ENCODE results near the gene GNA15.

The GNA15 gene

DNA sequence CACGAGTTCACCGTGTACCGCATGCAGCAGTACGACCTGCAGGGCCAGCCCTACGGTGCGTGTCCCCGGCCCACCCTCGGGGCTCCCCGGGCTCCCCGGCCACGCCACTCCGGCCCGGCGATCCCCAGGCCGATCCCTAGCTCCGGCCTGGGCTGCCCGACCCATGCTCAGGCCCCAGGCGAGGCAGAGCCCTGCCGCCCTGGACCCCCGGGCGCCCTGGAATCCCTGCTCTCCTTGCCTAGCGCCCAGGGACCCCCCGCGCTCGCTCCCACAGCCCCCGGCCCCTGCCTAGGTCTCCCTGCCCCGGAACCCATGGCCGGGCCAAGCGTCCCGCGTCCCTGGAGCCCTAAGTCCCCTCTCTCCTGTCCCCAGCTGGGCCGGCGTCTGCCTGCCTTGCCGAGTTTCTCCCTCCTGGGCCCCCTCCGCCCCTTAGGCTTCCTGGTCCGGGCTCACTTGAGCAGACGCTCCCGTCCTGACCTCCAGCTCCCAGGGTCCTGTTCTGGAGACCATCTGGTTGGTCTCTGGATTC is 50.4 kb downstream of the GNA15 start:
- DNase-seq (ENCODE audit: low read depth): no peak
- H3K4me3 ChIP-seq (replicated peaks; ENCODE audit: low read depth, low read length): peak overlapping the region; percentile 75
- TF ChIP-seq, protein P1, sequence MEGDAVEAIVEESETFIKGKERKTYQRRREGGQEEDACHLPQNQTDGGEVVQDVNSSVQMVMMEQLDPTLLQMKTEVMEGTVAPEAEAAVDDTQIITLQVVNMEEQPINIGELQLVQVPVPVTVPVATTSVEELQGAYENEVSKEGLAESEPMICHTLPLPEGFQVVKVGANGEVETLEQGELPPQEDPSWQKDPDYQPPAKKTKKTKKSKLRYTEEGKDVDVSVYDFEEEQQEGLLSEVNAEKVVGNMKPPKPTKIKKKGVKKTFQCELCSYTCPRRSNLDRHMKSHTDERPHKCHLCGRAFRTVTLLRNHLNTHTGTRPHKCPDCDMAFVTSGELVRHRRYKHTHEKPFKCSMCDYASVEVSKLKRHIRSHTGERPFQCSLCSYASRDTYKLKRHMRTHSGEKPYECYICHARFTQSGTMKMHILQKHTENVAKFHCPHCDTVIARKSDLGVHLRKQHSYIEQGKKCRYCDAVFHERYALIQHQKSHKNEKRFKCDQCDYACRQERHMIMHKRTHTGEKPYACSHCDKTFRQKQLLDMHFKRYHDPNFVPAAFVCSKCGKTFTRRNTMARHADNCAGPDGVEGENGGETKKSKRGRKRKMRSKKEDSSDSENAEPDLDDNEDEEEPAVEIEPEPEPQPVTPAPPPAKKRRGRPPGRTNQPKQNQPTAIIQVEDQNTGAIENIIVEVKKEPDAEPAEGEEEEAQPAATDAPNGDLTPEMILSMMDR (IDR thresholded peaks at IDR 0.05; ENCODE audit: low read length, missing control alignments): no peak

DNA sequence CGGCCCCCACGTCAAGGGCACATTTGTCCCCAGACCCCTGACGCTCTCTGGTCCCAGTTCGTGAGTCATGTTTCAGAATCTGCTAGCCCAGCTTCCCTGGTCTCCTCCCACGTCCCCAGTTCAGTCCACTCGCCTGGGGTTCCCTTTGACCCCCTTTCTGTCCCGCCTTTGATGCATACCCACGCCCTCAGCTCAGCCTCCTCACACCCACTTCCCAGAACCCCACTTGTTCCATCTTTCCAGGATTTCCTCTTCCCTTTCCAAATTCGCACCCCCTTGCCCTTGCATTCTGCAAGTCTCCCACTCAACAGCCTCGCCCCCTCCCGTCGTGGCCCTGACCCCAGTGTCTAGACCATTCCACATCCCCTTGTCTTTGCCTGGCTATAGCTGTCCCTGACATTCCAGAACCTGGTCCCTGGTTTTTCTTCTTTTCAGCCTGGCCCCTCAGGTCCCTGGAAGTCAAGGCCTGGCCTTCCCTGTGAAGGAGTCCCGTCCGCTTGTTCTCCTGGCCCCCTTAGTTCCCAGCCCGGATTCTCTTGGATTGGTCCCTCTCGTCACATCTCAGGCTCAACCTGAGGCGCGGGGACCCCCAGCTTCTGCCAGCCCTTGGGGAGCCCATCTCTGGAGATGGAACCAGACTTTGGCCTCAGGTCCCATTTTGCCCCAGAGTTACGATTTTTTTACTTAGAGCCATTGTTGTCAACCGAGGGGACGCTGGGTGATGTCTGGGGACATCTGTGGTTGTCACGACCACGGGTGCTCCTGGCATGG is 51.2 kb downstream of the GNA15 start:
- TF ChIP-seq, protein P1 (IDR thresholded peaks at IDR 0.05; ENCODE audit: low read length, missing control alignments): no peak
- no peak for DNase-seq (ENCODE audit: low read depth)
- H3K4me3 ChIP-seq (replicated peaks; ENCODE audit: low read depth, low read length): peak overlapping the region; percentile 75

DNA sequence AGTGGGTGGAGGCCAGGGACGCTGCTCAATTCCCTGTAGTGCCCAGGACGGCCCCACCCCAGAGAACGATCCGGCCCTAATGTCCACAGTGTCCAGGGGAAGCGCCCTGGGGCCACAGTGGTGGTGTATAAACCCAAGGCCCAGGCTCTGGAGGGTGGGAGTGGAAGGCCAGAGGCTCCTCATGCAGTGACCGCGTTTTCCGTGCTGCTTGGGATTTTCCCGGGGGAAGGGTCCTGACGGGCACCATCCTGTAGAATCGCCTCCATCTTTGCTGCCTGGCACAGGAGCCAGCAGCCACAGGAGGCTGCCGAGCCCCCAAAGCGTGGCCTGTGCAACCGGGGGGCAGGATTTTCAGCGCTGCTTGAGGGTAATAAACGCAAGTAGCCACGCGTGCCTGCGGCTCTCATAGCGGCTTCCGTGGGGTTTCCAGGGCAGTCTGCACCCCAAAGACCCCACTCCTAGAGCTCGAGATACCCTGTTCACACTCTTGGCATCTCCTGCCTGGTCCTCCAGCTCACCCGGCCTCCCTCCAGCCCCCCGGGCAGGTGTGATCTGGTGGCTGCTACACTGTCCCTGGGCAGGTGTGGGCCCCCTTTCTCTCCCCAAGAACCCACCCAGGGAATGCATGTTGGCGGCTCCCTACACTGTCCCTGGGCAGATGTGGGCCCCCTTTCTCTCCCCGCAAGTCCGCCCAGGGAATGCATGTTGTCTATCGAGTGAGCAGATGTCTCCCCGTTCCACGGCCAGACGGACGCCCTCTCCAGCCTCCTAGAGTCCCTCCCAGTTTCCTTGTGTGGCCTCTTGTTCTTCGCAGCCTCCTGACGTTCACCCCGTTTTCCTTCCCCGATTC is 52.1 kb downstream of the GNA15 start:
- no peak overlapping the region for H3K4me3 ChIP-seq (replicated peaks; ENCODE audit: low read depth, low read length)
- TF ChIP-seq, protein P1 (IDR thresholded peaks at IDR 0.05; ENCODE audit: low read length, missing control alignments): no peak
- DNase-seq (ENCODE audit: low read depth): no peak

DNA sequence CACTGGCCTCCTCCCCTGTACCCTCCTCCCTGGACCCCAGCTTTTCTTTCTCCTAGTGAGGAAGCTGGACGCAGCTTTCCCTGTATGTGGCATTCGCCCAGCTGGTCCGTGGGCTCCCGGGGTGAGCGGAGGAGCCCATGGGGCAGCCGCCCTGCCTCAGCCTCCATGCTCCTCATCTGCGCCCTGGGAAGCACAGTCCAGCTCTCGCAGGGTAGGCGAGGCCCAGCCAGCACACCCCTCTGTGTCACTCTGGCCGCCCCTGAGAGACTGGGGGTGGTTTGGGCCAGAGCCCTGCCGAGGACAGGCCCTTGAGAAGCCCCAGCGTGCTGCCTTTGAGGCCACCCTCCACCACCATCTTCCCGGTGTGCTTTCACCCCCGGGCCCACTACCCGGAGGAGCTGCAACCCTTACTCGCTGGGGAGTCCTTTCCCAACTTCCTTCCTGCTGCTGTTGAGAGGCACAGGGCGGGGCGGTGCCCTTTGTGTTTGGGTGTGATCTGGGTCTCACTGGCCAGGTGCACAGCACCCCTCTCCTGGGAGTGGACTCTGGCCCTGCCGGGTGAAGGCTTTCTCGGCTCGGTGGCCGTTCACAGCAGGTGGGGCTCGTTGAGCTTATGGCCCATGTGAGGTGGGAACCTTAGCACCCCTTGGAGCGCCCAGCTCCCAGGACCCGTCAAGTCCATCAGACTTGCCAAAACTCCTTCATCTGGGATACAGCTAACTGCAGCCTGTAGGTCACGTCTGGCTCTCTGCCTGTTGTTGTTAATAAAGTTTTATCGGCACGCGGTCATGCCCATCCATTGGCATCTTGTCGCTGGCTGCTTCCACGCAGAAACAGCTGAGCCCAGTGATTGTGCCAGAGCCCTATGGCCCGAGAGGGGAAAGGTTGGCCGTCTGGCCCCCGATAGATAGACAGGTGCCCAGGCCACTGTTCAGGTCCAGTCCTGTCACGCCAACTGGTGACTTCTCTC is 53.1 kb downstream of the GNA15 start:
- TF ChIP-seq, protein P1 (IDR thresholded peaks at IDR 0.05; ENCODE audit: low read length, missing control alignments): no peak
- no peak overlapping the region for H3K4me3 ChIP-seq (replicated peaks; ENCODE audit: low read depth, low read length)
- DNase-seq (ENCODE audit: low read depth): no peak

DNA sequence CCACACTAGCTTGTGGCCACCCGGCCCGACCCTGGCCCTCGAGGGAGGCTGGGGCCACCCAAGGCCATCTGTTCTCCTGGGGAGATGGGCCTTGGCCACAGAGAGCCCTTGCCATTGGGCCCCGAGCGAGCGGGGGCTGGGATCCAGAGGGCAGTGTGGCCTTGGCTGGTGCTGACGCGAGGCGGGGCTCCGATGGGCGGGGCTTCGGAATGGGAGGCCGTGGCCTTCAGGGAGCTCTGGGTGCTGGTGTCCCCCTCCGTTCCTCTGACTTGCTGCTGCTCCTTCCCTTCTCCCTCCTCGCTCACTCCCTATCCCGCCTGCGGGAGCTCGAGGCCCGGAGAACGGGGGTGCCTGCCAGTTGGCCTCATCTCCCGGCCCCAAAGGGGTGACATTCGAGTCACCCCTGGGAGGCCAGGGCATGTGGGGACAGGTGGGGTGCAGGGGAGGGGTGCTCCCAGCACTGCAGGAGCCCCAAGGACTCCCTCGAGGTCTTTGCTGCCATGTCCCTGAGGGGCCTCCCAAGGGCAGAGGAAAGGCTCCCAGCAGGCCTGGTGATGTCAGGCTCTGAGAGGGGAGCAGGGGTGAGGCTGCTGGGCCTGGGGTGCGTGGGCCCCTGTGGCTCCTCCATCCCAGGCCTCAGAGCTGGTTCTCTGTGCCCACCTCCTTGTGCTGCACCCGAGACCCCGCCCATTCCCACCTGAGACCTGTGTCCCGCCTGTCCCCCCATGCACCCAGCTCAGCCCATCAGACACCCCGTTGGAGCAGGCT is 54.1 kb downstream of the GNA15 start:
- TF ChIP-seq, protein P1 (IDR thresholded peaks at IDR 0.05; ENCODE audit: low read length, missing control alignments): no peak
- DNase-seq (ENCODE audit: low read depth): no peak
- H3K4me3 ChIP-seq (replicated peaks; ENCODE audit: low read depth, low read length): no peak overlapping the region

DNA sequence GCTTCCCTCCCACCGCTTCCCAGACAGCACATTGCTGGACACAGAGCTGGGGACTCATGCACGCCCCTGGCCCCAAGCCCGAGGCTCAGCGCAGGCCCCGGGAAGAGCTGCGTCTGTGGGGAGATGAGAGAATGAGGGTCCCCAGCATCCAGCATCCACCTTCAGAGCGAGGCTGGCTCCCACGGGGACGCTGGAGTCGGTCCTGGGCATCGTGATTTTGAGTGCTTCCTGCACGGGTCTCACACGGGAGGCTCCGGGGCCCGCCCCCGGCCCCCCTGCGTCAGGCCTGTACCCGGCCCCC is 54.6 kb downstream of the GNA15 start:
- DNase-seq (ENCODE audit: low read depth): no peak
- TF ChIP-seq, protein P1 (IDR thresholded peaks at IDR 0.05; ENCODE audit: low read length, missing control alignments): no peak
- no peak overlapping the region for H3K4me3 ChIP-seq (replicated peaks; ENCODE audit: low read depth, low read length)

Measured in fibroblast of pulmonary artery (primary cell).